Trophoblast cell (in vitro differentiated cells and primary cell): ENCODE measurements around the gene BAZ1A.

Experiments used
- DNase-seq, 2 donors: peaks; one replicate each; pipeline ENCODE4 v3.0.0-alpha.2; 2016
- H2AFZ ChIP-seq: 2 replicates; pipeline ENCODE4 v1.6.1; 2013; ENCODE audit warnings: low read length, moderate library complexity, mild to moderate bottlenecking; ENCODE audit not compliant: insufficient read depth, poor library complexity
- H2AK5ac ChIP-seq: 2 replicates; pipeline ENCODE4 v1.6.1; 2013; ENCODE audit warnings: mild to moderate bottlenecking, low read length
- H2BK120ac ChIP-seq: 2 replicates; pipeline ENCODE4 v1.6.1; 2013; ENCODE audit warnings: low read length, mild to moderate bottlenecking, moderate library complexity; ENCODE audit not compliant: insufficient read depth, poor library complexity
- H2BK12ac ChIP-seq: 2 replicates; pipeline ENCODE4 v1.6.1; 2013; ENCODE audit warnings: mild to moderate bottlenecking, low read length, moderate library complexity
- H2BK5ac ChIP-seq: 2 replicates; pipeline ENCODE4 v1.6.1; 2013; ENCODE audit warnings: low read length, low read depth, moderate library complexity, mild to moderate bottlenecking; ENCODE audit not compliant: poor library complexity
- H3K14ac ChIP-seq: 2 replicates; pipeline ENCODE4 v1.6.1; 2013; ENCODE audit warnings: mild to moderate bottlenecking, low read length
- H3K18ac ChIP-seq: 2 replicates; pipeline ENCODE4 v1.6.1; 2013; ENCODE audit warnings: mild to moderate bottlenecking, low read length
- H3K23ac ChIP-seq: 2 replicates; pipeline ENCODE4 v1.6.1; 2013; ENCODE audit warnings: low read length
- H3K27ac ChIP-seq: 2 replicates; pipeline ENCODE4 v1.5.1; 2013; ENCODE audit warnings: low read depth, mild to moderate bottlenecking, inconsistent platforms, low read length, moderate library complexity
- H3K27me3 ChIP-seq: 2 replicates; pipeline ENCODE4 v1.6.1; 2013; ENCODE audit warnings: inconsistent platforms, mild to moderate bottlenecking, low read length, moderate library complexity; ENCODE audit not compliant: insufficient read depth
- H3K36me3 ChIP-seq, 2 experiments: 1 replicate in 1 of 2; 2 replicates in 1 of 2; pipeline ENCODE4 v1.6.1; 2013; ENCODE audit warnings: low read length in 2 of 2, mild to moderate bottlenecking in 2 of 2, moderate library complexity in 1 of 2; ENCODE audit not compliant: insufficient read depth in 2 of 2, control insufficient read depth in 1 of 2
- H3K4ac ChIP-seq: 2 replicates; pipeline ENCODE4 v1.6.1; 2013; ENCODE audit warnings: low read depth, mild to moderate bottlenecking, low read length, moderate library complexity
- H3K4me1 ChIP-seq, 2 experiments: 1 replicate in 1 of 2; 2 replicates in 1 of 2; pipeline ENCODE4 v1.6.1; 2013; ENCODE audit warnings: low read length in 2 of 2, mild to moderate bottlenecking in 2 of 2, moderate library complexity in 1 of 2; ENCODE audit not compliant: insufficient read depth in 2 of 2, control insufficient read depth in 1 of 2
- H3K4me2 ChIP-seq: 2 replicates; pipeline ENCODE4 v1.6.1; 2013; ENCODE audit warnings: inconsistent platforms, mild to moderate bottlenecking, low read length, moderate library complexity
- H3K4me3 ChIP-seq: 2 replicates; pipeline ENCODE4 v1.5.1; 2013; ENCODE audit warnings: mild to moderate bottlenecking, low read depth, low read length, inconsistent platforms
- H3K79me1 ChIP-seq: one replicate; pipeline ENCODE4 v1.6.1; 2013; ENCODE audit warnings: low read length
- H3K79me2 ChIP-seq: 2 replicates; pipeline ENCODE4 v1.6.1; 2013; ENCODE audit warnings: low read length, mild to moderate bottlenecking; ENCODE audit not compliant: control insufficient read depth, insufficient read depth, poor library complexity
- H3K9ac ChIP-seq: 2 replicates; pipeline ENCODE4 v1.6.1; 2013; ENCODE audit warnings: mild to moderate bottlenecking, low read length
- H3K9me3 ChIP-seq: 2 replicates; pipeline ENCODE4 v1.6.1; 2013; ENCODE audit warnings: low read depth, mild to moderate bottlenecking, control low read depth, inconsistent platforms, low read length; ENCODE audit not compliant: insufficient read depth
- H4K12ac ChIP-seq: 2 replicates; pipeline ENCODE4 v1.6.1; 2013; ENCODE audit warnings: low read depth, mild to moderate bottlenecking, low read length, moderate library complexity
- H4K8ac ChIP-seq: 2 replicates; pipeline ENCODE4 v1.6.1; 2013; ENCODE audit warnings: low read depth, mild to moderate bottlenecking, low read length, moderate library complexity
- H4K91ac ChIP-seq: one replicate; pipeline ENCODE4 v1.6.1; 2013; ENCODE audit warnings: low read depth, mild to moderate bottlenecking, low read length, moderate library complexity
- WGBS: extraction: QIAGEN DNeasy Blood & Tissue Kit; methylation state at CpG from one replicate; pipeline ENCODE4 v1.1.7; 2013; ENCODE audit warnings: missing lambda C conversion rate; ENCODE audit not compliant: insufficient read length, insufficient coverage; ENCODE audit errors: extremely low coverage; 5-methylcytosine and 5-hydroxymethylcytosine counted together

BAZ1A gene

GRCh38 chr14:34754687-34755086 lies 120.5 kb downstream of the BAZ1A start:
- Histone ChIP-seq H3K79me1 (no peaks in the 10 kb centered on the region), H3K9me3 (no peaks in the 10 kb centered on the region), H4K8ac (no peak overlapping the region)

GRCh38 chr14:34750670-34751069 lies 124.5 kb downstream of the BAZ1A start:
- Histone ChIP-seq H3K79me2 (no peaks in the 10 kb centered on the region), H2AK5ac (no peak overlapping the region), H3K4ac (no peak overlapping the region), H3K14ac (no peak overlapping the region), H3K18ac (no peak overlapping the region), H3K79me1 (no peaks in the 10 kb centered on the region), H3K4me2 (no peak overlapping the region), H4K12ac (no peak overlapping the region), H3K27ac (no peak overlapping the region), H3K4me3 (no peak overlapping the region), H4K91ac (no peak overlapping the region), H3K9ac (no peak overlapping the region), H2AFZ (no peak overlapping the region), H3K4me1 (no peaks in the 10 kb centered on the region), H2BK120ac (no peak overlapping the region), H2BK5ac (no peak overlapping the region), H3K23ac (no peak overlapping the region), H2BK12ac (no peak overlapping the region), H4K8ac (no peak overlapping the region), H3K36me3 (no peaks in the 10 kb centered on the region), H3K9me3 (no peaks in the 10 kb centered on the region), H3K27me3 (no peaks in the 10 kb centered on the region)
- peak in 1 of 2 donors; percentile 50 for DNase-seq

More at GRCh38 chr14:34754687-34755086, 120.5 kb downstream of the BAZ1A start:
- DNase-seq: no peak
- H3K9ac ChIP-seq: no peak overlapping the region
- H3K4ac ChIP-seq: no peak overlapping the region
- no peak overlapping the region for H2AK5ac ChIP-seq
- no peak overlapping the region for H2BK5ac ChIP-seq
- H3K27ac ChIP-seq: no peak overlapping the region
- H3K18ac ChIP-seq: no peak overlapping the region
- H4K12ac ChIP-seq: no peak overlapping the region
- no peak overlapping the region for H2BK12ac ChIP-seq
- H3K4me2 ChIP-seq: no peak overlapping the region
- no peaks in the 10 kb centered on the region for H3K27me3 ChIP-seq
- no peak overlapping the region for H2AFZ ChIP-seq
- no peak overlapping the region for H3K14ac ChIP-seq
- H3K79me2 ChIP-seq: no peaks in the 10 kb centered on the region
- no peak overlapping the region for H2BK120ac ChIP-seq
- no peak overlapping the region for H4K91ac ChIP-seq
- peaks cover 9 to 18% of the 10 kb centered on the region in 2 experiments for H3K36me3 ChIP-seq
- H3K23ac ChIP-seq: no peak overlapping the region
- no peak overlapping the region for H3K4me3 ChIP-seq
- H3K4me1 ChIP-seq: no peaks in the 10 kb centered on the region
- WGBS: no CpG with 5 or more reads among the region's 1 CpG

DNA sequence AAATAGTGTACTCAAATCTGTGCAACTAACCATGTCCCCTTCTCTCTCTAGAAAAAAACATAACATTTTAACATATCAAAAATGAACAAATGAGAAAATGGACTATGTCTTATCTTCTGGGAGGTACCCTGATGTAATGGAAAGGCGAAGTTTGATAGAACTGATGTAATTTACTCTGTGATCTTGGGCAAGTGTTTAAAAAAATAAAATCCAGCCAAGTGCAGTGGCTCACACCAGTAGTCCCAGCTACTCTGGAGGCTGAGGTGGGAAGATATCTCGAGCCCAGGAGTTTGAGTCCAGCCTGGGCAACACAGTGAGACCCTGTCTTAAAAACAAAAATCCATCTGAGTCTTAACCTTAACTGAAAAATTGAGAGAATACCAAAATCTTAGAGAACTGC lies 124.9 kb downstream of the BAZ1A start:
- H4K12ac ChIP-seq: no peak overlapping the region
- no peak overlapping the region for H3K9ac ChIP-seq
- H3K18ac ChIP-seq: no peak overlapping the region
- H3K9me3 ChIP-seq: no peaks in the 10 kb centered on the region
- H2AFZ ChIP-seq: no peak overlapping the region
- no peak overlapping the region for H3K27ac ChIP-seq
- H3K14ac ChIP-seq: no peak overlapping the region
- no peak overlapping the region for H4K8ac ChIP-seq
- H2BK5ac ChIP-seq: no peak overlapping the region
- no peak overlapping the region for H4K91ac ChIP-seq
- H3K23ac ChIP-seq: no peak overlapping the region
- H2BK120ac ChIP-seq: no peak overlapping the region
- H3K79me2 ChIP-seq: no peaks in the 10 kb centered on the region
- H2BK12ac ChIP-seq: no peak overlapping the region
- no peaks in the 10 kb centered on the region for H3K79me1 ChIP-seq
- H3K27me3 ChIP-seq: no peaks in the 10 kb centered on the region
- no peak overlapping the region for H3K4me2 ChIP-seq
- no peaks in the 10 kb centered on the region for H3K36me3 ChIP-seq
- H2AK5ac ChIP-seq: no peak overlapping the region
- DNase-seq: no peak
- H3K4me3 ChIP-seq: no peak overlapping the region
- WGBS: no CpG with 5 or more reads among the region's 2 CpGs
- no peak overlapping the region for H3K4ac ChIP-seq
- no peaks in the 10 kb centered on the region for H3K4me1 ChIP-seq

GRCh38 chr14:34749408-34749807 lies 125.8 kb downstream of the BAZ1A start:
- Histone ChIP-seq H4K91ac (no peak overlapping the region), H3K4me1 (no peaks in the 10 kb centered on the region), H3K23ac (no peak overlapping the region), H2AFZ (no peak overlapping the region), H2AK5ac (no peak overlapping the region), H3K27me3 (no peaks in the 10 kb centered on the region), H3K79me2 (no peaks in the 10 kb centered on the region), H4K8ac (no peak overlapping the region), H3K18ac (no peak overlapping the region), H4K12ac (no peak overlapping the region), H3K9ac (no peak overlapping the region), H2BK5ac (no peak overlapping the region), H2BK12ac (no peak overlapping the region), H3K14ac (no peak overlapping the region), H3K36me3 (no peaks in the 10 kb centered on the region), H3K4ac (no peak overlapping the region), H3K9me3 (no peaks in the 10 kb centered on the region), H3K4me2 (no peak overlapping the region), H3K4me3 (no peak overlapping the region), H2BK120ac (no peak overlapping the region), H3K79me1 (no peaks in the 10 kb centered on the region), H3K27ac (no peak overlapping the region)
- WGBS: no CpG with 5 or more reads among the region's 6 CpGs
- peak in 1 of 2 donors; percentile 15 for DNase-seq
